Progenitor cell of endocrine pancreas (in vitro differentiated cells): ENCODE measurements around the gene PAX5. TPM values are rescaled to one million over a fixed set of nuclear protein-coding genes. Genes with fewer than 3 reads are reported as not detected.

ENCODE experiments used
- DNase-seq: peaks from one replicate; pipeline ENCODE4 v3.0.0; 2021; ENCODE audit warnings: low spot score; ENCODE audit not compliant: unreplicated experiment
- H3K27ac Mint-ChIP-seq: 2 replicates; pipeline ENCODE4 v1.8.0; 2021; ENCODE audit warnings: mild to moderate bottlenecking, moderate library complexity, mixed read lengths
- H3K27me3 Mint-ChIP-seq: 2 replicates; pipeline ENCODE4 v1.8.0; 2021; ENCODE audit warnings: mixed read lengths
- H3K36me3 Mint-ChIP-seq: 2 replicates; pipeline ENCODE4 v1.8.0; 2022; ENCODE audit warnings: mixed read lengths; ENCODE audit not compliant: insufficient read depth
- H3K4me1 Mint-ChIP-seq: 2 replicates; pipeline ENCODE4 v1.8.0; 2021; ENCODE audit warnings: low read depth, mixed read lengths
- H3K4me3 Mint-ChIP-seq: 2 replicates; pipeline ENCODE4 v1.8.0; 2021; ENCODE audit warnings: low read depth, mild to moderate bottlenecking, moderate library complexity, mixed read lengths
- H3K9me3 Mint-ChIP-seq: 2 replicates; pipeline ENCODE4 v1.8.0; 2021; ENCODE audit warnings: low read depth, mixed read lengths
- CTCF ChIP-seq: fragments of 200-600 bp; sonication (generic); IDR thresholded peaks from one replicate; pipeline ENCODE4 v1.5.0; 2021; ENCODE audit warnings: antibody characterized with exemption, mild to moderate bottlenecking; ENCODE audit not compliant: unreplicated experiment
- total RNA-seq: library from RNA; stranded (reverse); gene quantifications from 2 replicates; pipeline ENCODE4 v1.2.1, GENCODE V29; 2021

The PAX5 gene
- total RNA-seq, 1 donor from 2014 or later, result not detected

GRCh38 chr9:36864491-36865410, 169.3 kb downstream of the PAX5 start:
- Mint-ChIP-seq H3K4me1 (peaks cover 42% of the 10 kb centered on the region), H3K4me3 (no peak overlapping the region), H3K27me3 (peaks cover 69% of the 10 kb centered on the region), H3K36me3 (no peaks in the 10 kb centered on the region), H3K27ac (peak overlapping the region; percentile 26), H3K9me3 (no peaks in the 10 kb centered on the region)
- no peak for TF ChIP-seq CTCF
- no peak for DNase-seq

GRCh38 chr9:36862206-36863145, 171.6 kb downstream of the PAX5 start:
- H3K27me3 Mint-ChIP-seq, result peaks cover 72% of the 10 kb centered on the region
- H3K27ac Mint-ChIP-seq, result no peak overlapping the region
- no peaks in the 10 kb centered on the region for H3K36me3 Mint-ChIP-seq
- no peaks in the 10 kb centered on the region for H3K9me3 Mint-ChIP-seq
- peak; percentile 75 for TF ChIP-seq CTCF
- H3K4me3 Mint-ChIP-seq, result no peak overlapping the region
- H3K4me1 Mint-ChIP-seq, result peaks cover 28% of the 10 kb centered on the region
- DNase-seq, result peak; percentile 39

- TF ChIP-seq CTCF, result no peak
- H3K4me1 Mint-ChIP-seq, result peaks cover 20% of the 10 kb centered on the region
- no peak for DNase-seq
- no peak overlapping the region for H3K27ac Mint-ChIP-seq
- peaks cover 78% of the 10 kb centered on the region for H3K27me3 Mint-ChIP-seq
- H3K36me3 Mint-ChIP-seq, result no peaks in the 10 kb centered on the region
- H3K9me3 Mint-ChIP-seq, result no peaks in the 10 kb centered on the region
- H3K4me3 Mint-ChIP-seq, result no peak overlapping the region
These were observed 172.4 kb downstream of the PAX5 start for GRCh38 chr9:36861528-36862205.

GRCh38 chr9:36858805-36859375, 175.2 kb downstream of the PAX5 start:
- Mint-ChIP-seq H3K27me3 (peaks cover 78% of the 10 kb centered on the region), H3K27ac (peak overlapping the region; percentile 62), H3K36me3 (no peaks in the 10 kb centered on the region), H3K4me3 (no peak overlapping the region), H3K9me3 (no peaks in the 10 kb centered on the region), H3K4me1 (peaks cover 11% of the 10 kb centered on the region)
- no peak for DNase-seq
- TF ChIP-seq CTCF, result no peak
